ENCODE results near the gene PABPC5. TPM values are rescaled to one million over a fixed set of nuclear protein-coding genes. Genes with fewer than 3 reads are reported as not detected.
A peak's percentile ranks its signal among the peaks of the same experiment; 100 is the strongest.

The PABPC5 gene
- 1.0 and 1.4 TPM in 2 replicates for total RNA-seq (2021; fragmentation: NEBNext Ultra II Directional; extraction: Animal tissue kit (Norgen Biotek cat#: 25700))
- 0.16 and 0.35 TPM in 2 replicates for polyA plus RNA-seq (2011; rRNA removed)
- polyA plus RNA-seq (2011; cell fraction: cytosol; rRNA removed), result 0.44 TPM
- polyA plus RNA-seq (2011; cell fraction: nucleus; rRNA removed), result 0.29 TPM
- polyA plus RNA-seq (2012, experiment 1 of 2), result 0.57 to 1.7 TPM (median 0.85 TPM) in 4 replicates
- 0.64 TPM for polyA plus RNA-seq (2012, experiment 2 of 2)
- 1.7 TPM for polyA plus RNA-seq (2013, experiment 1 of 2)
- 1.7 TPM for polyA plus RNA-seq (2013, experiment 2 of 2)
- polyA minus RNA-seq (2011; rRNA and poly(A)+ RNA removed), result 0.47 and 0.95 TPM in 2 replicates
- 0.81 TPM for polyA minus RNA-seq (2011; cell fraction: cytosol; rRNA and poly(A)+ RNA removed)
- 0.70 TPM for polyA minus RNA-seq (2011; cell fraction: nucleus; rRNA and poly(A)+ RNA removed)
- long read RNA-seq, experiment 1, partial matches to known transcripts, result 0 of 2 reads
- long read RNA-seq, experiment 1, other reads (novel, unspliced or antisense), result 1 of 2 reads
- long read RNA-seq, experiment 2, result 0 reads

- H2BK20ac ChIP-seq (ENCODE audit: low read length), result no peak within 1 kb of the TSS
- no peak within 1 kb of the TSS for H3K4ac ChIP-seq (replicated peaks; ENCODE audit: insufficient read length, low read depth, low read length)
- peak; percentile 38 to 79 for DNase-seq (ENCODE audit: low read depth in 1 of 2, low spot score in 2 of 2)
- 0 out of 2 replicates have a peak, but pooled peaks cover 2% of the 10 kb centered on the region for H3K23me2 ChIP-seq (ENCODE audit: low read depth, low read length)
- H3K14ac ChIP-seq (ENCODE audit: insufficient read length), result no peak within 1 kb of the TSS
- H2AK5ac ChIP-seq (ENCODE audit: low read depth, low read length), result no peak within 1 kb of the TSS
- TF ChIP-seq PHF8 (conservative IDR thresholded peaks at IDR 0.05; ENCODE audit: low read depth, low read length), result 0 out of 2 replicates have a peak, but pooled peaks have one; percentile 27
- TF ChIP-seq POLR2A (IDR thresholded peaks at IDR 0.05; ENCODE audit: control extremely low read depth in 1 of 2, low read depth in 2 of 2, low read length in 2 of 2), result peak in 1 of 2 experiments; percentile 34; a peak in 1 of 3 replicates
- TF ChIP-seq KDM4A (IDR thresholded peaks at IDR 0.05; ENCODE audit: low read depth, low read length, severe bottlenecking), result peak; percentile 63
- no peak for TF ChIP-seq RNF2 (IDR thresholded peaks at IDR 0.05; ENCODE audit: borderline replicate concordance, low read depth, low read length, missing control alignments, poor library complexity, severe bottlenecking)
- TF ChIP-seq ASH2L (IDR thresholded peaks at IDR 0.05; ENCODE audit: low read length), result peak; percentile 83
- peak; percentile 51; the same call in 1 of the 2 replicates for TF ChIP-seq TAF1 (IDR thresholded peaks at IDR 0.05; ENCODE audit: low read depth, low read length)
- no peak for TF ChIP-seq TEAD4 (IDR thresholded peaks at IDR 0.05; ENCODE audit: low read depth, low read length)
- H4K20me1 ChIP-seq (replicated peaks in 1 of 2; ENCODE audit: control insufficient read depth in 1 of 2, insufficient read depth in 2 of 2, low read length in 2 of 2), result no peaks in the 10 kb centered on the region
- H3K79me2 ChIP-seq (ENCODE audit: control insufficient read depth in 1 of 2, insufficient read depth in 2 of 2, low read length in 2 of 2), result no peaks in the 10 kb centered on the region
- H3K79me1 ChIP-seq (ENCODE audit: low read depth, low read length), result no peaks in the 10 kb centered on the region
- no peak within 1 kb of the TSS for H4K5ac ChIP-seq (ENCODE audit: insufficient read length, low read depth, low read length)
- H3K18ac ChIP-seq (ENCODE audit: extremely low read depth, low read length), result no peak within 1 kb of the TSS
- H2BK15ac ChIP-seq (ENCODE audit: low read length), result no peak within 1 kb of the TSS
- peak within 1 kb of the TSS; percentile 83 for H2AFZ ChIP-seq (ENCODE audit: low read length)
- H3K27ac ChIP-seq (ENCODE audit: low read depth, low read length), result no peak within 1 kb of the TSS
- H3K56ac ChIP-seq (replicated peaks; ENCODE audit: insufficient read length, low read depth, low read length), result no peak within 1 kb of the TSS
- 5% methylated on average over 24 of the region's 48 CpGs; no CpG with 5 or more reads in 1 of the 2 experiments for WGBS, 2 experiments (ENCODE audit: extremely low coverage in 1 of 2, insufficient coverage in 1 of 2, insufficient read length in 1 of 2, insufficient replicate concordance in 2 of 2, low coverage in 1 of 2, low lambda C conversion rate in 2 of 2, missing lambda C conversion rate in 1 of 2)
- H2BK5ac ChIP-seq (ENCODE audit: low read depth, low read length), result no peak within 1 kb of the TSS
- H3K9ac ChIP-seq (replicated peaks in 1 of 4; ENCODE audit: extremely low read depth in 1 of 4, low read depth in 3 of 4, low read length in 3 of 4), result peak within 1 kb of the TSS in 1 of 4 experiments; percentile 69; a peak in 1 of 7 replicates
- ChIA-PET CTCF (ENCODE audit: partially characterized antibody) (interaction anchor here (0.7 kb wide), 1 partner anchor 18 kb away, joined by 3 read pairs; no protein-coding TSS in a partner anchor), POLR2A (ENCODE audit: partially characterized antibody) (no interaction called here)
- H3K36me3 ChIP-seq (ENCODE audit: control insufficient read depth in 2 of 4, insufficient read depth in 4 of 4, low read length in 3 of 4), result no peaks in the 10 kb centered on the region
- peak within 1 kb of the TSS; percentile 60 to 86 (median 65) for H3K4me3 ChIP-seq (ENCODE audit: extremely low read depth in 1 of 4, insufficient read depth in 2 of 4, low read depth in 3 of 4, low read length in 4 of 4)
- H3K23ac ChIP-seq (ENCODE audit: insufficient read length), result no peak within 1 kb of the TSS
- H4K8ac ChIP-seq (ENCODE audit: extremely low read depth, insufficient read depth, low read length), result peak within 1 kb of the TSS; percentile 79; the same call in 1 of the 2 replicates
- H2BK120ac ChIP-seq (replicated peaks; ENCODE audit: low read depth, low read length), result no peak within 1 kb of the TSS
- peak; percentile 90 for FAIRE-seq
- H2BK12ac ChIP-seq (ENCODE audit: low read depth, low read length), result no peak within 1 kb of the TSS
- no peak within 1 kb of the TSS for H4K91ac ChIP-seq (replicated peaks; ENCODE audit: insufficient read length, low read length)
- no peaks in the 10 kb centered on the region for H3K4me1 ChIP-seq (replicated peaks in 1 of 4; ENCODE audit: control insufficient read depth in 3 of 4, insufficient read depth in 4 of 4, low read length in 3 of 4)
- H3K27me3 ChIP-seq (replicated peaks in 1 of 4; ENCODE audit: control insufficient read depth in 3 of 4, extremely low read depth in 1 of 4, insufficient read depth in 3 of 4, low read length in 3 of 4), result no peaks in the 10 kb centered on the region
- peak within 1 kb of the TSS; percentile 83 for H3K4me2 ChIP-seq (ENCODE audit: insufficient read depth in 1 of 2, low read depth in 2 of 2, low read length in 2 of 2)
- no peaks in the 10 kb centered on the region for H3K9me3 ChIP-seq (ENCODE audit: insufficient read depth in 2 of 2, low read depth in 1 of 2, low read length in 1 of 2)
Observed at GRCh38 chrX:91434351-91435168, at the start of gene PABPC5. TSS of gene PABPC5 (plus strand) at chrX:91434839. CDS start at chrX:91435578, 739 bp downstream.
